Measurements from ENCODE around the gene SLC17A7.

The SLC17A7 gene

GRCh38 chr19:49443366-49444099 is 2.2 kb upstream of the SLC17A7 start:
- no peak for FAIRE-seq

GRCh38 chr19:49442771-49443365 is 1.5 kb upstream of the SLC17A7 start:
- FAIRE-seq: no peak

- FAIRE-seq: no peak
Measured at GRCh38 chr19:49442354-49442753, 1.0 kb upstream of the SLC17A7 start.

GRCh38 chr19:49441960-49442350 is 628 bp upstream of the SLC17A7 start:
- no peak for FAIRE-seq

GRCh38 chr19:49440439-49441209 is 703 bp downstream of the SLC17A7 start:
- no peak for FAIRE-seq

- no peak for FAIRE-seq
Measured at GRCh38 chr19:49439836-49440235, 1.5 kb downstream of the SLC17A7 start.

- no peak for FAIRE-seq
Measured at GRCh38 chr19:49438261-49438660, 3.1 kb downstream of the SLC17A7 start.

- no peak for FAIRE-seq
Measured at GRCh38 chr19:49437231-49437630, 4.1 kb downstream of the SLC17A7 start.

- FAIRE-seq: no peak
Measured at GRCh38 chr19:49436381-49437017, 4.8 kb downstream of the SLC17A7 start.

GRCh38 chr19:49435670-49436069 is 5.7 kb downstream of the SLC17A7 start:
- FAIRE-seq: no peak

GRCh38 chr19:49434907-49435583 is 6.3 kb downstream of the SLC17A7 start:
- no peak for FAIRE-seq

- no peak for FAIRE-seq
Measured at GRCh38 chr19:49433240-49433901, 8.0 kb downstream of the SLC17A7 start.

- FAIRE-seq: no peak
Measured at GRCh38 chr19:49432141-49433073, 8.9 kb downstream of the SLC17A7 start.

- FAIRE-seq: no peak
Measured at GRCh38 chr19:49431330-49431749, 10.0 kb downstream of the SLC17A7 start.

- FAIRE-seq: no peak
Measured at GRCh38 chr19:49430678-49431329, 10.5 kb downstream of the SLC17A7 start.

- FAIRE-seq: no peak
Measured at GRCh38 chr19:49430172-49430677, 11.1 kb downstream of the SLC17A7 start.

- no peak for FAIRE-seq
Measured at GRCh38 chr19:49428547-49429451, 12.5 kb downstream of the SLC17A7 start.

- FAIRE-seq: no peak
Measured at GRCh38 chr19:49427855-49428546, 13.3 kb downstream of the SLC17A7 start.
